Body of pancreas (tissue), 4 donors: Measurements from ENCODE around the gene GJB5. TPM values are rescaled to one million over a fixed set of nuclear protein-coding genes. Genes with fewer than 3 reads are reported as not detected.

Source experiments
- ATAC-seq: fragments of 150-250 bp; one replicate; pipeline ENCODE4 v1.9.1; 2016
- DNase-seq, 4 donors: peaks; one replicate each; pipeline ENCODE4 v3.0.0-alpha.2; 2019
- H3K27ac ChIP-seq, 4 donors: fragments of 200-600 bp; sonication (generic); 1 replicate in 3 of 4; 2 replicates in 1 of 4; pipeline versions ENCODE4 v1.5.1 to v1.6.1; 2016 to 2019; ENCODE audit warnings: mild to moderate bottlenecking in 1 of 4, mixed read lengths in 1 of 4, moderate library complexity in 1 of 4
- H3K27me3 ChIP-seq, 2 donors: fragments of 200-600 bp; sonication (generic); one replicate each; pipeline ENCODE4 v1.6.0; 2016; ENCODE audit warnings: mild to moderate bottlenecking in 1 of 2
- H3K36me3 ChIP-seq, 2 donors: fragments of 200-600 bp; sonication (generic); replicated peaks in 1 of 2; 2 replicates each; pipeline ENCODE4 v1.5.1; 2016; ENCODE audit warnings: low read depth in 2 of 2; ENCODE audit not compliant: insufficient read depth in 1 of 2
- H3K4me1 ChIP-seq: fragments of 200-600 bp; sonication (generic); one replicate; pipeline ENCODE4 v1.6.0; 2016
- H3K4me3 ChIP-seq, 2 donors: fragments of 200-600 bp; sonication (generic); 1 replicate in 1 of 2; 2 replicates in 1 of 2; pipeline ENCODE4 v1.5.1; 2016 to 2019
- H3K9me3 ChIP-seq, 3 donors: fragments of 200-600 bp; sonication (generic); 1 replicate in 2 of 3; 2 replicates in 1 of 3; pipeline ENCODE4 v1.5.1; 2016
- POLR2A ChIP-seq, 3 donors: fragments of 450-650 bp; IDR thresholded peaks; one replicate each; pipeline ENCODE4 v1.6.1; 2016; ENCODE audit warnings: antibody characterized with exemption in 3 of 3, mild to moderate bottlenecking in 2 of 3
- WGBS, 2 donors: methylation state at CpG; one replicate each; pipeline ENCODE4 v1.1.5; 2017; 5-methylcytosine and 5-hydroxymethylcytosine counted together
- intact Hi-C: fragments of 100-400 bp; cut with DNase I; formaldehyde crosslinking; loops from one replicate; pipeline ENCODE4 v1.15.1; 2023
- total RNA-seq, 2 donors: library from RNA; depleted of rRNA; stranded (reverse); fragments of >200 nt; gene quantifications; one replicate each; pipeline ENCODE4 v1.1.0, GENCODE V29; 2016
- TF ChIP-seq, protein P1 (sequence below), 7 experiments: fragments of 450-650 bp in 4 of 7; fragments of 200-600 bp in 3 of 7; sonication (generic) in 3 of 7; IDR thresholded peaks; one replicate each; pipeline ENCODE4 v1.5.1; 2016 to 2019; ENCODE audit warnings: antibody characterized with exemption in 7 of 7

Gene GJB5
- total RNA-seq, 2 donors from 2014 or later, result not detected

DNA sequence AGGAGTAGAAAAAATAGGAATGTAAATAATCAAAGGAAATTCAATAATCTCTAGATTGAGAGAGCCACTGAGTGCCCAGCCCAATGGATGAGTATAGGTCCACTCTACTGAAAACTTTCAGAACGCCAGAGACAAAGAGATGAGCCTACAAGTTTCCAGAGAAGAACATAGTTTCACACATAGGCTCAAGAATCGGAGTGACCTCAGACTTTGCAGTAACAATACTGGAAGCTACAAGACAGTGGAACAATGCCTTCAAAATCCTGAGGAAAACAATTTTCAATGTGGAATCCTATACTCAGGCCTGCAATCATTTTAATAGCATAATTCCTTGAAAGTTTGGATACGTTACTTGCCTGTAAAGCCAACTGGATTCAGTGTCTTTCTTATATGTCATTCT is 48.9 kb downstream of the GJB5 start:
- Histone ChIP-seq H3K27me3 (no peaks in the 10 kb centered on the region), H3K36me3 (no peaks in the 10 kb centered on the region), H3K4me3 (no peak overlapping the region), H3K9me3 (no peaks in the 10 kb centered on the region), H3K27ac (no peak overlapping the region), H3K4me1 (peaks cover 6% of the 10 kb centered on the region)
- DNase-seq (no peak), ATAC-seq (no peak)
- intact Hi-C loops, result no loop called here
- WGBS, 2 donors, result 92% methylated on average over 3 of the region's 3 CpGs
- TF ChIP-seq, protein P1, sequence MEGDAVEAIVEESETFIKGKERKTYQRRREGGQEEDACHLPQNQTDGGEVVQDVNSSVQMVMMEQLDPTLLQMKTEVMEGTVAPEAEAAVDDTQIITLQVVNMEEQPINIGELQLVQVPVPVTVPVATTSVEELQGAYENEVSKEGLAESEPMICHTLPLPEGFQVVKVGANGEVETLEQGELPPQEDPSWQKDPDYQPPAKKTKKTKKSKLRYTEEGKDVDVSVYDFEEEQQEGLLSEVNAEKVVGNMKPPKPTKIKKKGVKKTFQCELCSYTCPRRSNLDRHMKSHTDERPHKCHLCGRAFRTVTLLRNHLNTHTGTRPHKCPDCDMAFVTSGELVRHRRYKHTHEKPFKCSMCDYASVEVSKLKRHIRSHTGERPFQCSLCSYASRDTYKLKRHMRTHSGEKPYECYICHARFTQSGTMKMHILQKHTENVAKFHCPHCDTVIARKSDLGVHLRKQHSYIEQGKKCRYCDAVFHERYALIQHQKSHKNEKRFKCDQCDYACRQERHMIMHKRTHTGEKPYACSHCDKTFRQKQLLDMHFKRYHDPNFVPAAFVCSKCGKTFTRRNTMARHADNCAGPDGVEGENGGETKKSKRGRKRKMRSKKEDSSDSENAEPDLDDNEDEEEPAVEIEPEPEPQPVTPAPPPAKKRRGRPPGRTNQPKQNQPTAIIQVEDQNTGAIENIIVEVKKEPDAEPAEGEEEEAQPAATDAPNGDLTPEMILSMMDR (IDR thresholded peaks at IDR 0.05), result no peak
- no peak for TF ChIP-seq POLR2A (IDR thresholded peaks at IDR 0.05)

DNA sequence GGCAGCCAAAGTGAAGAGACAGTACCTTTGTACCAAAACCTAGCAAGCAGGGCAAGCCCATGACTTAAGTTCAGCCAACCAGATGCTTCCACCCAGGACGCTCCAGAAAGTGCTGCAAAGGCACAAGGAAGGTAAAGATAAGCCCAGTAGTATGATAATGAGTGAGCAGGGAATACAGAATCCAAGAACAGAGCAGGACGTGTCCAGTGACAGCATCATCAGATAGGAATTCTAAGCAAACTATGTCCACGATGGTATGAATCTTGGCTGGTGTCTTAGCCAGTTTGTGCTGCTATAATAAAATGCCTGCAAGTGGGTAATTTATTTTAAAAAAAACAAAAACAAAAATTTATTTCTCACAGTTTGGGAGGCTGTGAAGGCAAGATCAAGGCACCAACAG is 51.5 kb downstream of the GJB5 start:
- H3K27ac ChIP-seq, result no peak overlapping the region
- TF ChIP-seq, protein P1 (IDR thresholded peaks at IDR 0.05), result no peak
- TF ChIP-seq POLR2A (IDR thresholded peaks at IDR 0.05), result no peak
- H3K36me3 ChIP-seq, result no peaks in the 10 kb centered on the region
- H3K4me3 ChIP-seq, result no peak overlapping the region
- DNase-seq, result no peak
- 73 to 77% methylated on average over 3 of the region's 3 CpGs for WGBS, 2 donors
- no peak for ATAC-seq
- intact Hi-C loops, result no loop called here
- no peaks in the 10 kb centered on the region for H3K27me3 ChIP-seq
- H3K4me1 ChIP-seq, result no peaks in the 10 kb centered on the region
- H3K9me3 ChIP-seq, result no peaks in the 10 kb centered on the region

Other genes starting within 250 kb of the GJB5 start
- gene GJB4, start 4.7 kb downstream of the GJB5 start, total RNA-seq, result not detected
- under 1 TPM in 1 of 2 donors, not detected in 1; 0.52 TPM for gene GJB3, start 26.2 kb downstream of the GJB5 start, total RNA-seq
- 10 to 100 TPM in 1 of 2 donors, 1 to 10 TPM in 1; 4.7 to 20.8 TPM for gene GJA4, start 38.0 kb downstream of the GJB5 start, total RNA-seq
- gene SMIM12, start 104.7 kb downstream of the GJB5 start, total RNA-seq, result 10 to 100 TPM in 1 of 2 donors, 1 to 10 TPM in 1; 7.8 to 22.1 TPM
- 1 to 10 TPM in 1 of 2 donors, under 1 TPM in 1; 0.52 to 2.3 TPM for gene DLGAP3, start 174.6 kb downstream of the GJB5 start, total RNA-seq
- 10 to 100 TPM; 15.5 to 37.1 TPM for gene TMEM35B, start 230.3 kb downstream of the GJB5 start, total RNA-seq